IMR-90 (cell line): ENCODE data around the gene RAB3GAP2. TPM values are rescaled to one million over a fixed set of nuclear protein-coding genes. Genes with fewer than 3 reads are reported as not detected.

Experiments
- ATAC-seq: fragments of 200-7000 bp; cut with Tn5 transposase; 2 replicates; pipeline ENCODE4 v1.9.1; 2020; ENCODE audit warnings: low read depth, mild to moderate bottlenecking, moderate library complexity
- BruUV-seq: library from RNA; stranded (reverse); fragments of 400-500 nt; replicated peaks from 2 replicates; lab custom pipeline; 2021; lab: Mats Ljungman, UMichigan
- CTCF ChIA-PET: fragments of 300-600 bp; formaldehyde crosslinking; extraction: SDS; loops from one replicate; lab custom pipeline; 2021; ENCODE audit warnings: antibody characterized with exemption; lab: Yijun Ruan, JAX
- POLR2A ChIA-PET: fragments of 300-600 bp; sonication (Branson Sonifier 250); formaldehyde crosslinking; loops from one replicate; lab custom pipeline; 2022; ENCODE audit warnings: antibody characterized with exemption; ENCODE audit not compliant: unreplicated experiment; lab: Charles Lee
- DNase-seq: peaks from one replicate; pipeline ENCODE4 v3.0.0; 2013
- H2AFZ ChIP-seq: replicated peaks from 2 replicates; pipeline ENCODE3; 2013; ENCODE audit warnings: low read length, mild to moderate bottlenecking; ENCODE audit not compliant: poor library complexity
- H2AK5ac ChIP-seq: 2 replicates; pipeline ENCODE4 v1.6.1; 2013; ENCODE audit warnings: low read depth, low read length, inconsistent platforms
- H2AK9ac ChIP-seq: replicated peaks from 2 replicates; pipeline ENCODE3; 2013; ENCODE audit warnings: mild to moderate bottlenecking, low read depth, low read length, moderate library complexity; ENCODE audit not compliant: poor library complexity
- H2BK120ac ChIP-seq: 2 replicates; pipeline ENCODE4 v1.6.1; 2013; ENCODE audit warnings: low read depth, low read length, inconsistent platforms
- H2BK15ac ChIP-seq: 3 replicates; pipeline ENCODE4 v1.6.1; 2013; ENCODE audit warnings: low read depth, low read length, inconsistent platforms
- H2BK20ac ChIP-seq: 2 replicates; pipeline ENCODE4 v1.6.1; 2013; ENCODE audit warnings: low read depth, mild to moderate bottlenecking, inconsistent platforms, low read length, moderate library complexity
- H2BK5ac ChIP-seq: 2 replicates; pipeline ENCODE4 v1.6.1; 2013; ENCODE audit warnings: mild to moderate bottlenecking, low read depth, low read length, inconsistent platforms; ENCODE audit not compliant: poor library complexity, severe bottlenecking
- H3K14ac ChIP-seq: replicated peaks from 2 replicates; pipeline ENCODE4 v1.6.1; 2013; ENCODE audit warnings: low read depth, low read length, inconsistent platforms
- H3K18ac ChIP-seq: 2 replicates; pipeline ENCODE4 v1.6.1; 2013; ENCODE audit warnings: low read depth, low read length, control low read depth
- H3K23ac ChIP-seq: 2 replicates; pipeline ENCODE4 v1.6.1; 2013; ENCODE audit warnings: low read depth, low read length, inconsistent platforms
- H3K27ac ChIP-seq: 2 replicates; pipeline ENCODE4 v1.5.1; 2013; ENCODE audit warnings: mild to moderate bottlenecking, control low read depth, low read length; ENCODE audit not compliant: insufficient read depth
- H3K27me3 ChIP-seq: 2 replicates; pipeline ENCODE4 v1.6.1; 2013; ENCODE audit warnings: low read length; ENCODE audit not compliant: control insufficient read depth, insufficient read depth
- H3K36me3 ChIP-seq: 2 replicates; pipeline ENCODE4 v1.6.1; 2013; ENCODE audit warnings: low read length, mixed read lengths; ENCODE audit not compliant: control insufficient read depth, insufficient read depth
- H3K4ac ChIP-seq: 2 replicates; pipeline ENCODE4 v1.6.1; 2013; ENCODE audit warnings: low read depth, low read length, inconsistent platforms
- H3K4me1 ChIP-seq: 2 replicates; pipeline ENCODE4 v1.6.1; 2013; ENCODE audit warnings: low read length, mixed read lengths; ENCODE audit not compliant: control insufficient read depth, insufficient read depth
- H3K4me2 ChIP-seq: 2 replicates; pipeline ENCODE4 v1.6.1; 2013; ENCODE audit warnings: low read depth, mild to moderate bottlenecking, control low read depth, low read length, moderate library complexity
- H3K4me3 ChIP-seq: 2 replicates; pipeline ENCODE4 v1.5.1; 2013; ENCODE audit warnings: low read depth, mild to moderate bottlenecking, control low read depth, low read length, moderate library complexity; ENCODE audit not compliant: insufficient read depth
- H3K56ac ChIP-seq: 2 replicates; pipeline ENCODE4 v1.6.1; 2013; ENCODE audit warnings: low read length, inconsistent platforms; ENCODE audit not compliant: insufficient read depth; ENCODE audit errors: extremely low read depth
- H3K79me1 ChIP-seq, 2 experiments: 2 replicates each; pipeline ENCODE4 v1.6.1; 2013; ENCODE audit warnings: low read length in 2 of 2, inconsistent platforms in 1 of 2, low read depth in 1 of 2
- H3K9ac ChIP-seq: 2 replicates; pipeline ENCODE4 v1.6.1; 2013; ENCODE audit warnings: low read depth, low read length, control low read depth
- H3K9me1 ChIP-seq: 2 replicates; pipeline ENCODE4 v1.6.1; 2013; ENCODE audit warnings: low read length, inconsistent platforms; ENCODE audit not compliant: insufficient read depth
- H3K9me3 ChIP-seq: 2 replicates; pipeline ENCODE4 v1.6.1; 2013; ENCODE audit warnings: low read length; ENCODE audit not compliant: control insufficient read depth, insufficient read depth
- H4K20me1 ChIP-seq: 2 replicates; pipeline ENCODE4 v1.6.1; 2013; ENCODE audit warnings: low read length, inconsistent platforms; ENCODE audit not compliant: insufficient read depth
- H4K5ac ChIP-seq: 2 replicates; pipeline ENCODE4 v1.6.1; 2013; ENCODE audit warnings: mild to moderate bottlenecking, low read depth, low read length, control low read depth
- H4K8ac ChIP-seq, 2 experiments: 2 replicates each; pipeline ENCODE4 v1.6.1; 2013; ENCODE audit warnings: low read depth in 2 of 2, low read length in 2 of 2, control low read depth in 1 of 2, inconsistent platforms in 1 of 2
- H4K91ac ChIP-seq: 2 replicates; pipeline ENCODE4 v1.6.1; 2013; ENCODE audit warnings: low read depth, low read length, inconsistent platforms; ENCODE audit not compliant: insufficient read depth
- CTCF ChIP-seq: conservative IDR thresholded peaks from 2 replicates; pipeline ENCODE4 v1.5.1; 2012; ENCODE audit warnings: mild to moderate bottlenecking, low read depth, low read length, improper control_type of control experiment
- MXI1 ChIP-seq: IDR thresholded peaks from 2 replicates; pipeline ENCODE4 v1.6.1; 2012; ENCODE audit warnings: low read depth, mild to moderate bottlenecking, low read length, moderate library complexity, borderline replicate concordance
- RCOR1 ChIP-seq: IDR thresholded peaks from 2 replicates; pipeline ENCODE4 v1.6.1; 2012; ENCODE audit warnings: mild to moderate bottlenecking, low read length, improper control_type of control experiment; ENCODE audit not compliant: insufficient replicate concordance
- WGBS, 2 experiments: methylation state at CpG; one replicate each; pipeline versions ENCODE4 v1.1.5 to v1.1.7; 2013; ENCODE audit warnings: missing lambda C conversion rate in 2 of 2; ENCODE audit not compliant: insufficient read length in 1 of 2; ENCODE audit errors: extremely low coverage in 2 of 2; 5-methylcytosine and 5-hydroxymethylcytosine counted together
- dilution Hi-C: fragments of 300-500 bp; cut with HindIII; formaldehyde crosslinking; loops from one replicate; pipeline ENCODE4 v1.14.3; 2018; ENCODE audit warnings: low sequenced_read_pairs; ENCODE audit not compliant: unreplicated experiment
- in situ Hi-C: fragments of 300-500 bp; cut with MboI; formaldehyde crosslinking; loops from 3 replicates; pipeline ENCODE4 v1.14.3; 2019; ENCODE audit warnings: low sequenced_read_pairs, inconsistent platforms, mixed read lengths
- intact Hi-C: fragments of 100-400 bp; cut with micrococcal nuclease; formaldehyde crosslinking; loops from 2 replicates; pipeline ENCODE4 v1.10.0; 2022
- polyA plus RNA-seq, 3 experiments: library from polyadenylated mRNA; depleted of rRNA; stranded (reverse); fragments of >200 nt; gene quantifications; 2 replicates each; pipeline ENCODE4 v1.2.3, GENCODE V29; 2012; ENCODE audit warnings: low replicate concordance in 1 of 3
- total RNA-seq: library from RNA; depleted of rRNA; stranded (reverse); fragments of >200 nt; gene quantifications from 2 replicates; pipeline ENCODE4 v1.2.3, GENCODE V29; 2012
- TF ChIP-seq, protein P1 (sequence below): fragments of 150-350 bp; IDR thresholded peaks from 2 replicates; pipeline ENCODE4 v1.6.1; 2017; ENCODE audit warnings: mild to moderate bottlenecking, antibody characterized with exemption, low read length, low read depth

Gene RAB3GAP2
- total and polyA plus RNA-seq, 2 of the 4 experiments (the other 2 are of a cell fraction) = 12.3 to 37.8 TPM

DNA sequence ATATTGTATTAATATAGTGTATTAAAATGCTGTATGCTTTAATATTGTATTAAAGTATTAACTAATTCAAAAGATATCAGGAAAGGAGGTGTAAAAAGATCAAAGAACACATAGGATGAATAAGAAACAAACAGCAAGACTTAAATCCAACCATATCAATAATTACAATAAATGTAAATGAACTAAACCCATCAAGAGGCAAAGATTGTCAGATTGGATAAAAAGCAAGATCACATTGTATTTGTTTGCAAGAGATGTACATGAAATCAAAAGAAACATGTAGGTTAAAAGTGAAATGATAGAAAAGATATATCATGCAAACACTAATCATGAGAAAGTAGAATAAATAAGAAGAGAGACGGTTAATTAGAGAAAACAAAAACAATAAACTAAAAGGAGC, 34.1 kb upstream of the RAB3GAP2 start:
- WGBS, 2 experiments = no CpG with 5 or more reads among the region's 1 CpG

More for the DNA sequence above, 34.1 kb upstream of the RAB3GAP2 start:
- Histone ChIP-seq H2AFZ (no peak overlapping the region), H3K14ac (no peak overlapping the region), H3K56ac (no peak overlapping the region), H2AK5ac (no peak overlapping the region), H3K36me3 (no peaks in the 10 kb centered on the region), H3K18ac (no peak overlapping the region), H3K9me3 (no peaks in the 10 kb centered on the region), H3K4me3 (no peak overlapping the region), H4K8ac (no peak overlapping the region), H3K79me1 (no peaks in the 10 kb centered on the region), H2BK20ac (no peak overlapping the region), H4K20me1 (no peaks in the 10 kb centered on the region), H4K5ac (no peak overlapping the region), H3K9ac (no peak overlapping the region), H2BK120ac (no peak overlapping the region), H3K4ac (no peak overlapping the region), H3K4me2 (no peak overlapping the region), H2BK5ac (no peak overlapping the region), H3K23ac (no peak overlapping the region), H2AK9ac (no peak overlapping the region), H3K27me3 (peaks cover 2% of the 10 kb centered on the region), H2BK15ac (no peak overlapping the region), H3K27ac (no peak overlapping the region), H4K91ac (no peak overlapping the region), H3K4me1 (no peaks in the 10 kb centered on the region), H3K9me1 (no peaks in the 10 kb centered on the region; the same call in 1 of the 2 replicates)
- DNase-seq (no peak), ATAC-seq (no peak)
- intact Hi-C loops = loop anchor here (10.0 kb wide), 1 partner anchor 218 kb away; the partner anchor contains the start of gene MARK1
- dilution Hi-C loops = no loop called here
- in situ Hi-C loops = no loop called here
- TF ChIP-seq RCOR1 = no peak
- no peak for TF ChIP-seq MXI1
- TF ChIP-seq, protein P1, sequence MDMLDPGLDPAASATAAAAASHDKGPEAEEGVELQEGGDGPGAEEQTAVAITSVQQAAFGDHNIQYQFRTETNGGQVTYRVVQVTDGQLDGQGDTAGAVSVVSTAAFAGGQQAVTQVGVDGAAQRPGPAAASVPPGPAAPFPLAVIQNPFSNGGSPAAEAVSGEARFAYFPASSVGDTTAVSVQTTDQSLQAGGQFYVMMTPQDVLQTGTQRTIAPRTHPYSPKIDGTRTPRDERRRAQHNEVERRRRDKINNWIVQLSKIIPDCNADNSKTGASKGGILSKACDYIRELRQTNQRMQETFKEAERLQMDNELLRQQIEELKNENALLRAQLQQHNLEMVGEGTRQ = no peak
- no peak for TF ChIP-seq CTCF
- no TSS peak for BruUV-seq
- CTCF ChIA-PET = no interaction called here
- POLR2A ChIA-PET = no interaction called here
